ENCODE measurements around the gene WDR44.

DNA sequence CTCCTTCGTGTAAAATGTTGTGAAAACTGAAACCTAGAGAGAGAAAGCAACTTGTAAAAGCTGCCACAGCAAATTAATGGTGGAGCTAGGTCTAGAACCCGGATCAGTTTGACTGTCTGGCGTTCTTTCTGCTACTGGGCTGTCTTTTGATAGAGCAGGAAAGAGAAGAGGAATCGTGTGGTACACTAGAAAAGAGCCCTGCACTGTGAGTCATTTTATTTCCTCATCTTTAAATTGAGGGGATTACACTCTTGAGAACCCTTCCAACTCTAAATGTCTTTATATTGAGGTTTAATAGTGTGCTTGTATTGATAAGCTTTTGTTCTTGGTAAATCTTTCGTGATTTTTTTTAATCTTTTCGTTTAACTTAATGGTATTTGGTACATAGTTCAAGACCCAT is 4.3 kb downstream of the WDR44 start:
- TF ChIP-seq, protein P1, sequence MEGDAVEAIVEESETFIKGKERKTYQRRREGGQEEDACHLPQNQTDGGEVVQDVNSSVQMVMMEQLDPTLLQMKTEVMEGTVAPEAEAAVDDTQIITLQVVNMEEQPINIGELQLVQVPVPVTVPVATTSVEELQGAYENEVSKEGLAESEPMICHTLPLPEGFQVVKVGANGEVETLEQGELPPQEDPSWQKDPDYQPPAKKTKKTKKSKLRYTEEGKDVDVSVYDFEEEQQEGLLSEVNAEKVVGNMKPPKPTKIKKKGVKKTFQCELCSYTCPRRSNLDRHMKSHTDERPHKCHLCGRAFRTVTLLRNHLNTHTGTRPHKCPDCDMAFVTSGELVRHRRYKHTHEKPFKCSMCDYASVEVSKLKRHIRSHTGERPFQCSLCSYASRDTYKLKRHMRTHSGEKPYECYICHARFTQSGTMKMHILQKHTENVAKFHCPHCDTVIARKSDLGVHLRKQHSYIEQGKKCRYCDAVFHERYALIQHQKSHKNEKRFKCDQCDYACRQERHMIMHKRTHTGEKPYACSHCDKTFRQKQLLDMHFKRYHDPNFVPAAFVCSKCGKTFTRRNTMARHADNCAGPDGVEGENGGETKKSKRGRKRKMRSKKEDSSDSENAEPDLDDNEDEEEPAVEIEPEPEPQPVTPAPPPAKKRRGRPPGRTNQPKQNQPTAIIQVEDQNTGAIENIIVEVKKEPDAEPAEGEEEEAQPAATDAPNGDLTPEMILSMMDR (IDR thresholded peaks at IDR 0.05; ENCODE audit: low read depth, low read length, poor library complexity, severe bottlenecking): no peak
- no peak for TF ChIP-seq EZH2phosphoT487 (IDR thresholded peaks at IDR 0.05; ENCODE audit: borderline replicate concordance, low read length)

All from DOHH2 (cell line).